GM12872 (cell line): ENCODE data around the gene IL36RN.

Experiments used
- CTCF ChIP-seq: IDR thresholded peaks from 3 replicates; pipeline ENCODE4 v1.5.1; 2011; ENCODE audit warnings: low read depth, mild to moderate bottlenecking, low read length, moderate library complexity; ENCODE audit not compliant: insufficient read depth

The IL36RN gene

DNA sequence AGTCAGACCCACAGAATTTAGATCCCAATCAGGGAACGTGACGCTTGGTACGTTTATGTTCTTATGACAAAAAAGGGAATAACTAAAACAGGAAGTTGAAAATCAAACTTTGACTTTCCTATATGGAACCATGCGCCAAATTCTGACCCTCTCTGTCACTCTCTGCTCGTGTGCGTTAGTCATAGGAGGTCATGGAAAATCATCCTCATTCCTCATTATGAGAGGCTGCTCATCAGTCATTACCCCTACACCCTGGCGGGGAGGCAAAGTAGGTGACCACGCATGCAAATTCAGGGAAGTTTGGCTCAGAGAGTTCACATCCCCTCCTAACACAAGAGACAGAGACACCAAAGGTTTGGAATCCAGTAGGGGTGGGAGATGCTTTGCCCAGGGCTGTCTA, 24.3 kb downstream of the IL36RN start:
- TF ChIP-seq CTCF, result no peak

- peak; percentile 43; the same call in 2 of the 3 replicates for TF ChIP-seq CTCF
Measured at GRCh38 chr2:113084249-113085000, 25.4 kb downstream of the IL36RN start.

DNA sequence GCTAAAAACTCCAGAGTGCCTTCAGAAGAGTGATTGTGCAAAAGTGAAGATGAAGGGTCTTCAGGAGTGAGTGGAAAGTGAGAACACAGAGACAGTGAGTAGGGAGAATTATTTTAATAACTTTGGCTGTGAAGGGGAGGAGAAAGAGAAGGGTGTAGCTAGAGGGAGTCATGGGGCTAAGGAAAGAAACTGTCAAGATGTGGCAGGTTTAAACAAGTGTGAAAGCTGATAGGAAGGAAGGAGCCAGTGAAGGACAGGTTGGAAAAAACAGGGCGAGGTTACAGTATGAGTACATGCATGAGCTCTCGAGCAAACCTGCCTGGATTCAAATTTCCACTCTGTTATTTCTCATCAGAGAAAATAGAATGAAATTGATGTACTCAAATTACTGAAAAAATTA, 26.5 kb downstream of the IL36RN start:
- no peak for TF ChIP-seq CTCF

DNA sequence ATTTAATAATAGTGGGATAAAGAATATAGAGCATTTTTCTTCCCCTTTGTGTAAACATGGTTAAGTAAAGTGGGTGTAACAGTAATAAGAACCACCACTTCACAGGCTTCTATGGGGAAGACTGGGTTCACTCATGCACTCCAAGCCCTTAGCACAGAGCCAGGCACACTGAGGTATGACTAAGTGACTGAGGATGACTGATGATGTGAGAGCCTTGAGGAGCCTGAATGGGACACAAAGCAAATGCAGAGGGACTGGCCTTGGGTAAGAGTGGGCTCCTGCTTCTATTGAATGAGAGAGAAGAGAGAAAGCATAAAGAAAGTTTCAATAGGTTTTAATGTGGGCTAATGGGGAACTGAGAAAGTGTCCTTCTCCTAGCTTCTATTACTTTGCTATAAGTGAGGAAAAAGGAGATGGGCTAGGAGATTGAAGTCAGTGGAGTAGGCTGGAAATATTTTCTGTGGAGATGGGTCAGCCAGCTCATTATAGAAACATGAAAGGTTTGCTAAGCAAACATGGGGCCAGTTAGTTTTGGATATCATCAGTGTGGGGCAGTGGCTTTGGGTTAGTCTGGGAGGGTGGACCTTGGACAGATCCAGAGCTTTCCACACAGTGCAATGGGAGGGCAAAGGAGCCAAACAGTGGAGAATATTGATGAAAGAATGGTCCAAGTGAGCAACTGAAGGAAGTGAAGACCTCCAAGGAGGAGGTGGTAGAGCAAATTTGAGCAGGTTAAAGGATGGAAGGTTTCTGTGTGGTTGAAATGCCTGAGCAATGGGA, 29.4 kb downstream of the IL36RN start:
- TF ChIP-seq CTCF, result no peak

DNA sequence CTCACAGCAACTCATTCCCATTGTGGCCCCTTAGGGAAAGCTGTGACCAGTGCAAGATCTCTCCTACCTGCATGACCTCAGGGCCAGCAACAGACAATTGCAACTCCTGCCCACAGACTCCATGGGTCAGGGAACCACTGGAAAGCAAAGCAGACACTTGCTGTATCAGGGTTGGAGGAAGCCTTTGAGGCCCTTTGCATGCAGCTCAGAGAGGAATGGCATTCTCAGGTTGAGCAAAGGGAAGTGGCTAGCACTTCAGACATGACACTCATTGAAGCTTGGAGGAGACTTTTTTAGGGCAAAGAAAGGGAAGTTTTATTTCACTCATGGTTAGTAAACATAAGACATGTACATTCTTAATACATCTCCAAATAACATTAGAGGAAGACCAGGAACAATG, 30.9 kb downstream of the IL36RN start:
- no peak for TF ChIP-seq CTCF

DNA sequence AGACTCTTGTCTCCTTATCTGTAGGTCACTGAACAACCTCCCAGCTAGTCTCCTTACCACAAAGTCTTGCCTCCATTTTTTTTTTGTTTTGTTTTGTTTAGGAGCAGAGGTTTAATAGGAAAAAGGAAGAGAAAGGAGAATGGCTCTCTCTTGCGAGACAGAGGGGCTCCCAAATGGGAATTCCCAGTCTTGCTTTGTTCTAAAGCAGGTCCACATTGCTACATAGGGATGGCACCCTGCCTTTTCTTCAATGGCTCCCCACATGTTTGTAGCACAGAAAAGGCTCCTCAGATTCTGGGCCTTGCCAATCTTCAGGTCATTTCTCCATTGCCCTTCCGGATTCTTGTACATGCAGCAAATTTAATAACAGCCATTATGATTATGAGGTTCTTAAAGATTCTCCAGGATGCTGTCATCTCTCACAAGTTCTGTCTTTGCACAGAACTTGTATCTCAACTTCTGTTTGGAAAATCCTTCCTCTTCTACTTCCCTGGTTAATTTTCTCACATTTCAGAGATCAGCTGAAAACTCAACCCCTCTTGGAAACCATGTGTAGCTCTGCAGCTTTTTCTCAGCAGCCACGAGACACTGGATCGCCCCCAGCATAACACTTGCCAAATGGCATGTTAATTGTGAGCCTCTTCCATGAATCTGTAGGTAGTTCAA, 32.4 kb downstream of the IL36RN start:
- no peak for TF ChIP-seq CTCF
